HepG2 (cell line): ENCODE results near the gene SMAD3. TPM values are rescaled to one million over a fixed set of nuclear protein-coding genes. Genes with fewer than 3 reads are reported as not detected.

ENCODE experiments used
- ATRX ChIP-seq: sonication (generic); formaldehyde crosslinking; IDR thresholded peaks from 2 replicates; pipeline ENCODE4 v1.4.0; 2020; ENCODE audit warnings: missing genetic modification reagents, borderline replicate concordance
- CEBPG ChIP-seq: IDR thresholded peaks from 2 replicates; pipeline ENCODE4 v1.6.1; 2016
- GATA4 ChIP-seq: sonication (generic); IDR thresholded peaks from 2 replicates; pipeline ENCODE4 v1.6.1; 2016; ENCODE audit warnings: antibody characterized with exemption, low read depth, borderline replicate concordance
- HHEX ChIP-seq: IDR thresholded peaks from 2 replicates; pipeline ENCODE4 v1.6.1; 2016; ENCODE audit warnings: control low read depth
- IRX3 ChIP-seq: sonication (generic); formaldehyde crosslinking; IDR thresholded peaks from 2 replicates; pipeline ENCODE4 v1.8.1; 2023; ENCODE audit warnings: mild to moderate bottlenecking, low read depth, missing genetic modification reagents, borderline replicate concordance
- KAT7 ChIP-seq: IDR thresholded peaks from 2 replicates; pipeline ENCODE4 v1.6.1; 2018; ENCODE audit warnings: borderline replicate concordance, missing compliant biosample characterization
- MAZ ChIP-seq, 2 experiments: sonication (generic) in 1 of 2; formaldehyde crosslinking in 1 of 2; IDR thresholded peaks; 2 replicates each; pipeline versions ENCODE4 v1.5.0 to v1.6.1; 2012 to 2020; ENCODE audit warnings: low read depth in 2 of 2, mild to moderate bottlenecking in 2 of 2, borderline replicate concordance in 1 of 2, improper control_type of control experiment in 1 of 2, low read length in 1 of 2, missing genetic modification reagents in 1 of 2, moderate library complexity in 1 of 2
- MEF2D ChIP-seq: sonication (generic); formaldehyde crosslinking; IDR thresholded peaks from 2 replicates; pipeline ENCODE4 v1.5.1; 2020; ENCODE audit warnings: mild to moderate bottlenecking, missing genetic modification reagents
- MLLT10 ChIP-seq: sonication (generic); formaldehyde crosslinking; IDR thresholded peaks from 2 replicates; pipeline ENCODE4 v1.4.0; 2020; ENCODE audit warnings: missing genetic modification reagents
- MTF1 ChIP-seq: sonication (generic); formaldehyde crosslinking; IDR thresholded peaks from 2 replicates; pipeline ENCODE4 v1.5.0; 2020; ENCODE audit warnings: missing genetic modification reagents
- NR2F6 ChIP-seq, 2 experiments: IDR thresholded peaks; 2 replicates each; pipeline ENCODE4 v1.6.1; 2016; ENCODE audit warnings: antibody characterized with exemption in 1 of 2, mild to moderate bottlenecking in 1 of 2
- PHF5A ChIP-seq: IDR thresholded peaks from one replicate; pipeline ENCODE4 v1.6.1; 2018; ENCODE audit warnings: low read depth, missing genetic modification reagents; ENCODE audit not compliant: unreplicated experiment
- SAP130 ChIP-seq: IDR thresholded peaks from 2 replicates; pipeline ENCODE4 v1.6.1; 2016; ENCODE audit warnings: low read depth
- SNRNP70 ChIP-seq: fragments of 200-400 bp; formaldehyde crosslinking; IDR thresholded peaks from 2 replicates; pipeline ENCODE4 v1.6.1; 2017; ENCODE audit warnings: mild to moderate bottlenecking, low read depth, low read length, moderate library complexity
- SOX5 ChIP-seq: IDR thresholded peaks from 2 replicates; pipeline ENCODE4 v1.6.1; 2016; ENCODE audit warnings: borderline replicate concordance
- TAF15 ChIP-seq: fragments of 200-400 bp; formaldehyde crosslinking; IDR thresholded peaks from one replicate; pipeline ENCODE4 v1.6.1; 2018; ENCODE audit warnings: mild to moderate bottlenecking, low read depth, low read length; ENCODE audit not compliant: poor library complexity, severe bottlenecking
- ZBTB1 ChIP-seq: sonication (generic); formaldehyde crosslinking; IDR thresholded peaks from 2 replicates; pipeline ENCODE4 v1.4.0; 2020; ENCODE audit warnings: missing genetic modification reagents, borderline replicate concordance
- ZFP37 ChIP-seq: sonication (generic); formaldehyde crosslinking; IDR thresholded peaks from 2 replicates; pipeline ENCODE4 v1.4.0; 2020; ENCODE audit warnings: missing genetic modification reagents, borderline replicate concordance
- ZNF124 ChIP-seq: sonication (generic); formaldehyde crosslinking; IDR thresholded peaks from 2 replicates; pipeline ENCODE4 v1.4.0; 2020; ENCODE audit warnings: missing genetic modification reagents
- ZNF230 ChIP-seq: sonication (generic); formaldehyde crosslinking; IDR thresholded peaks from 2 replicates; pipeline ENCODE4 v1.4.0; 2020; ENCODE audit warnings: mild to moderate bottlenecking, missing genetic modification reagents
- ZNF251 ChIP-seq: sonication (generic); formaldehyde crosslinking; IDR thresholded peaks from 2 replicates; pipeline ENCODE4 v1.9.0; 2021; ENCODE audit warnings: mild to moderate bottlenecking, missing genetic modification reagents
- ZNF33A ChIP-seq: sonication (generic); formaldehyde crosslinking; IDR thresholded peaks from 2 replicates; pipeline ENCODE4 v1.5.1; 2020; ENCODE audit warnings: missing genetic modification reagents, mild to moderate bottlenecking, moderate library complexity, borderline replicate concordance
- ZNF432 ChIP-seq: sonication (generic); formaldehyde crosslinking; IDR thresholded peaks from 2 replicates; pipeline ENCODE4 v1.5.0; 2020; ENCODE audit warnings: missing genetic modification reagents, mild to moderate bottlenecking, borderline replicate concordance
- ZNF614 ChIP-seq: IDR thresholded peaks from 2 replicates; pipeline ENCODE4 v1.6.1; 2018; ENCODE audit warnings: missing biosample characterization, missing genetic modification reagents, inconsistent platforms, borderline replicate concordance
- ZNF616 ChIP-seq: sonication (generic); formaldehyde crosslinking; IDR thresholded peaks from 2 replicates; pipeline ENCODE4 v1.5.0; 2020; ENCODE audit warnings: low read depth, mild to moderate bottlenecking, missing genetic modification reagents
- ZNF879 ChIP-seq: sonication (generic); formaldehyde crosslinking; IDR thresholded peaks from 2 replicates; pipeline ENCODE4 v1.8.1; 2023; ENCODE audit warnings: missing genetic modification reagents
- polyA plus RNA-seq, 8 experiments: library from polyadenylated mRNA; depleted of rRNA in 3 of 8; stranded (reverse) in 7 of 8; unstranded in 1 of 8; fragments of >200 nt; fragmentation: Illumina TruSeq in 4 of 8; extraction: Trizol in 4 of 8; gene quantifications; 2 replicates each; pipeline versions ENCODE4 v1.2.1 to v1.2.3, GENCODE V29; 2011 to 2016; ENCODE audit warnings: low read depth in 4 of 8, missing spikeins in 1 of 8, mixed read lengths in 1 of 8; ENCODE audit not compliant: insufficient read depth in 1 of 8
- total RNA-seq, 5 experiments: library from RNA; depleted of rRNA; stranded (reverse); fragments of >200 nt; fragmentation: Illumina TruSeq; extraction: Trizol; gene quantifications; 2 replicates each; pipeline ENCODE4 v1.2.3, GENCODE V29; 2016; ENCODE audit warnings: low read depth in 1 of 5
- TF ChIP-seq, protein P1 (sequence below): sonication (generic); formaldehyde crosslinking; IDR thresholded peaks from 2 replicates; pipeline ENCODE4 v1.4.0; 2020; ENCODE audit warnings: mild to moderate bottlenecking, missing genetic modification reagents
- TF ChIP-seq, protein P2 (sequence below): sonication (generic); formaldehyde crosslinking; IDR thresholded peaks from 2 replicates; pipeline ENCODE4 v1.4.0; 2020; ENCODE audit warnings: mild to moderate bottlenecking, missing genetic modification reagents
- TF ChIP-seq, protein P3 (sequence below): sonication (generic); formaldehyde crosslinking; IDR thresholded peaks from 2 replicates; pipeline ENCODE4 v1.4.0; 2020; ENCODE audit warnings: missing genetic modification reagents
- TF ChIP-seq, protein P4 (sequence below): sonication (generic); formaldehyde crosslinking; IDR thresholded peaks from 2 replicates; pipeline ENCODE4 v1.5.0; 2020; ENCODE audit warnings: missing genetic modification reagents

Gene SMAD3
- total and polyA plus RNA-seq, 2 of the 13 experiments (the other 11 are each of a cell fraction or from before 2014, with no cell fraction given) = 8.6 to 56.3 TPM

DNA sequence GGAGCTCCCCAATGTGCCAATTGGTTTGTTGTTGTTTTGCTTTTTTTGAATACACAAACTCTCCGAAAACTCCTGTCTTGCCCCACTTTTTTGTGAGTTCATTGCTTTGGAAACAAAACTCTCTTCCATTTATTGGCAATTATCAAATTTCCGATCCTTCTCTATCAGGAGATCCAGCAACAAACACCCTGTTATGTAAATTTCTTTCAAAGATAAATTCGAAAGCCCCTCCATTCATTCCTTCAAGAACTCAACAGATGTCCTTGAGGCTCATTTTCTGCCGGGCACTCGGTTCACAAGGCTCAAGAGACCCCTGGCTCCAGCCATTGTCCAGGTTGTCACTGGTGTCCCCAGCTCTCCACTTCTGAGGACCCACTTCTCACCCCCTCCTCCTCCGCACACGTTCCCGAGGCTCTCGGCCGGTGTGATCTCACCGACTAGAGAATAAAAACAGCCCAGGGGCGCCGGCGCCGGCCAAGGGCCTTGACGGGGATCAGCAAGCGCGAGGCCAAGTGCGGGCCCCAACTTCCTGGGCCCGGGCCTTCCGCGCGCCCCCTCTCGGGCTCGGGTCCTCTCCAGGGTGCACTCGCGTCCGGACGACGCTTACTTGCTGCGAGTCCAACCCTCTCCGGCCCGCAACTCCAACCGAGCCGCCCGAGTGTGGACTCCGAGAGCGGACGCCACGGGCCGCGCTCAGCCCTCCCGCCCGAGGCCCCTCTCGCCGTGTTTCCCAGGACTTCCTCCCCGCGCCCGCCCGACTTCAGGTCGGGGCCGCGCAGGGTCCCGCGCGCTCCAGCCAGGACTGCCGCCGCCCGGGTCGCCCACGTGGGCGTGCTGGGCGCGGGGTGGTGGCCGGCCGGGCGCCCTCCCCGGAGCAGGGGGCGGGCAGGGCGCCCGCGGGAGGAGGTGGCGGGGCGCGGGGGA is 533 bp upstream of the SMAD3 start (continued):
- TF ChIP-seq MAZ (IDR thresholded peaks at IDR 0.05; ENCODE audit: borderline replicate concordance, low read depth, low read length) (peak; percentile 56; the same call in 1 of the 2 replicates), MAZ (CRISPR knock-in tag; IDR thresholded peaks at IDR 0.05; ENCODE audit: low read depth) (peak; percentile 85), ZNF124 (peak; percentile 19; the same call in 1 of the 2 replicates), NR2F6 (IDR thresholded peaks at IDR 0.05) (no peak), NR2F6 (CRISPR knock-in tag; IDR thresholded peaks at IDR 0.05) (no peak), ZNF432 (CRISPR knock-in tag) (no peak), MLLT10 (CRISPR knock-in tag) (no peak), PHF5A (CRISPR knock-in tag) (no peak), GATA4 (no peak), IRX3 (CRISPR knock-in tag) (no peak), SOX5 (CRISPR knock-in tag) (no peak), TAF15 (peak; percentile 41), ZNF230 (no peak), SNRNP70 (no peak), MTF1 (no peak), SAP130 (no peak), MEF2D (no peak), ZNF879 (CRISPR knock-in tag) (no peak; the same call in 1 of the 2 replicates), ZFP37 (CRISPR knock-in tag) (no peak), ZBTB1 (CRISPR knock-in tag) (no peak), ZNF33A (CRISPR knock-in tag) (no peak), KAT7 (CRISPR knock-in tag) (0 out of 2 replicates have a peak, but pooled peaks have one; percentile 30), ZNF614 (peak; percentile 31; the same call in 1 of the 2 replicates), HHEX (no peak), ATRX (CRISPR knock-in tag) (no peak), ZNF251 (no peak), CEBPG (CRISPR knock-in tag) (no peak), ZNF616 (no peak)
- TF ChIP-seq, protein P1, sequence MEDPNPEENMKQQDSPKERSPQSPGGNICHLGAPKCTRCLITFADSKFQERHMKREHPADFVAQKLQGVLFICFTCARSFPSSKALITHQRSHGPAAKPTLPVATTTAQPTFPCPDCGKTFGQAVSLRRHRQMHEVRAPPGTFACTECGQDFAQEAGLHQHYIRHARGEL (CRISPR knock-in tag) = no peak
- TF ChIP-seq, protein P2, sequence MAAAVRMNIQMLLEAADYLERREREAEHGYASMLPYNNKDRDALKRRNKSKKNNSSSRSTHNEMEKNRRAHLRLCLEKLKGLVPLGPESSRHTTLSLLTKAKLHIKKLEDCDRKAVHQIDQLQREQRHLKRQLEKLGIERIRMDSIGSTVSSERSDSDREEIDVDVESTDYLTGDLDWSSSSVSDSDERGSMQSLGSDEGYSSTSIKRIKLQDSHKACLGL (CRISPR knock-in tag) = peak; percentile 81
- TF ChIP-seq, protein P3, sequence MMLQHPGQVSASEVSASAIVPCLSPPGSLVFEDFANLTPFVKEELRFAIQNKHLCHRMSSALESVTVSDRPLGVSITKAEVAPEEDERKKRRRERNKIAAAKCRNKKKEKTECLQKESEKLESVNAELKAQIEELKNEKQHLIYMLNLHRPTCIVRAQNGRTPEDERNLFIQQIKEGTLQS (CRISPR knock-in tag) = no peak; the same call in 1 of the 2 replicates
- TF ChIP-seq, protein P4, sequence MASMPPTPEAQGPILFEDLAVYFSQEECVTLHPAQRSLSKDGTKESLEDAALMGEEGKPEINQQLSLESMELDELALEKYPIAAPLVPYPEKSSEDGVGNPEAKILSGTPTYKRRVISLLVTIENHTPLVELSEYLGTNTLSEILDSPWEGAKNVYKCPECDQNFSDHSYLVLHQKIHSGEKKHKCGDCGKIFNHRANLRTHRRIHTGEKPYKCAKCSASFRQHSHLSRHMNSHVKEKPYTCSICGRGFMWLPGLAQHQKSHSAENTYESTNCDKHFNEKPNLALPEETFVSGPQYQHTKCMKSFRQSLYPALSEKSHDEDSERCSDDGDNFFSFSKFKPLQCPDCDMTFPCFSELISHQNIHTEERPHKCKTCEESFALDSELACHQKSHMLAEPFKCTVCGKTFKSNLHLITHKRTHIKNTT = no peak
